ENCODE data around the gene CLSTN3.

The CLSTN3 gene

DNA sequence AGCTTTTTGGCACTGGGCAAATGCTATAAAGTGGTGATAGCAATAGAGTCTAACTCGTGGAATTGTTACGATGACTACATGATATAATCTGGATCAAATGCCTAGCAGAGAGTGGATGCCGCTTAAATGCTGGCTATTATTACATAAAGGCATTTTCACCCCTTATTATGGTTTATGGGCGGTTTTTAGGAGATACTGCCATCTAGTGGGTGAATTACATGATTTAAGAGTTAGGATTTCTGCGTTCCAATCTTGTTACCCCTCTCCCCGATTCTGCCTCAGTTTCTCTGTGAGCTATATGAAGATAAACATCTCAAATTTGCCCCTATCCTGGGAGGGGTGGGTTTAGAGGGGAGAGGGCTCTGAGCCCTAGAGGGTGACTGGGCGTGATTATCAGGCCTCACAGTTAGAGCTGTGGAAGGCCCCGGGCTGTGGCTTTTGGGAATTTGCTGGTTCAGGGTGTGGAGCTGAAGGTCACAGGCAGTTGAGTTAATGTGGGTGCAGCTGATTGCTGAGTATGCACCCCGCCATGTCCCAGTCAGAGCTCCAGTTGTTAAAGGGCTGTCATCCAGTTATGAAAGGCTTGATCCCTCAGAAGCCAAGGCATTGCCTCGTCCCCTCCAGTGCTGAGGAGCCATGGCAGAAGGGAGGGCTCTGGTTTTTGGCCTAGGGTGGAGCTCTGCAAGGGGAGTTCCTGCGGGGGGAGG lies 14.4 kb downstream of the CLSTN3 start:
- POLR2A ChIA-PET: no interaction called here
- CTCF ChIA-PET: interaction anchor here (0.7 to 8.2 kb wide), 42 partner anchors 9 to 495 kb away, joined by 3 to 151 read pairs (median 5); partner anchors contain the start of genes C1RL, C1S, CLSTN3 and LPCAT3
- TF ChIP-seq, protein P1, sequence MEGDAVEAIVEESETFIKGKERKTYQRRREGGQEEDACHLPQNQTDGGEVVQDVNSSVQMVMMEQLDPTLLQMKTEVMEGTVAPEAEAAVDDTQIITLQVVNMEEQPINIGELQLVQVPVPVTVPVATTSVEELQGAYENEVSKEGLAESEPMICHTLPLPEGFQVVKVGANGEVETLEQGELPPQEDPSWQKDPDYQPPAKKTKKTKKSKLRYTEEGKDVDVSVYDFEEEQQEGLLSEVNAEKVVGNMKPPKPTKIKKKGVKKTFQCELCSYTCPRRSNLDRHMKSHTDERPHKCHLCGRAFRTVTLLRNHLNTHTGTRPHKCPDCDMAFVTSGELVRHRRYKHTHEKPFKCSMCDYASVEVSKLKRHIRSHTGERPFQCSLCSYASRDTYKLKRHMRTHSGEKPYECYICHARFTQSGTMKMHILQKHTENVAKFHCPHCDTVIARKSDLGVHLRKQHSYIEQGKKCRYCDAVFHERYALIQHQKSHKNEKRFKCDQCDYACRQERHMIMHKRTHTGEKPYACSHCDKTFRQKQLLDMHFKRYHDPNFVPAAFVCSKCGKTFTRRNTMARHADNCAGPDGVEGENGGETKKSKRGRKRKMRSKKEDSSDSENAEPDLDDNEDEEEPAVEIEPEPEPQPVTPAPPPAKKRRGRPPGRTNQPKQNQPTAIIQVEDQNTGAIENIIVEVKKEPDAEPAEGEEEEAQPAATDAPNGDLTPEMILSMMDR (IDR thresholded peaks at IDR 0.05; ENCODE audit: insufficient read depth, low read length, missing control alignments): peak; percentile 20
- H3K4me3 ChIP-seq (ENCODE audit: low read depth, low read length): no peak overlapping the region
- no peak for DNase-seq (ENCODE audit: low read depth, low spot score)

DNA sequence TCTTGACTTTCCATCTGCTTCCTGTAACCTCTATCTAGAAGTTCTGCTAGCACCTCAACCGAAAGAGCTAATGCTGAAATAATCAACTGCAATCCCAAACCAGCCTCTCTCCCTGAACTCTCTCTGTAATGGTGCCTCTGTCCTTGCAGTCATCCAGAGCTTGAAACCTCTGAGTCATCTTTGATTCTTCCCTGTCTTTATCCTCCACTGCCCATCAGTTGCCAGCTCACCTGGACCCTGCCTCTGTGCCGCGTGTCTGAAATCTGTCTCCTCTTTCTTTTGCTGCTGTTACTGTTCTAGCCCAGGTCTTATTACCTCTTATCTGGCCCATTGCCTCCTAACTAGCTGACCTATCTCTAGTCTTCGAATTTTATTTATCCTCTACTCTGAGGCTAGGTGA lies 15.5 kb downstream of the CLSTN3 start:
- TF ChIP-seq, protein P1 (IDR thresholded peaks at IDR 0.05; ENCODE audit: insufficient read depth, low read length, missing control alignments): no peak
- DNase-seq (ENCODE audit: low read depth, low spot score): no peak
- ChIA-PET POLR2A (no interaction called here), CTCF (interaction anchor here (0.9 to 8.2 kb wide), 21 partner anchors 10 to 494 kb away, joined by 3 to 151 read pairs (median 10); partner anchors contain the start of genes C1RL, CLSTN3, PEX5 and RBP5)
- no peak overlapping the region for H3K4me3 ChIP-seq (ENCODE audit: low read depth, low read length)

DNA sequence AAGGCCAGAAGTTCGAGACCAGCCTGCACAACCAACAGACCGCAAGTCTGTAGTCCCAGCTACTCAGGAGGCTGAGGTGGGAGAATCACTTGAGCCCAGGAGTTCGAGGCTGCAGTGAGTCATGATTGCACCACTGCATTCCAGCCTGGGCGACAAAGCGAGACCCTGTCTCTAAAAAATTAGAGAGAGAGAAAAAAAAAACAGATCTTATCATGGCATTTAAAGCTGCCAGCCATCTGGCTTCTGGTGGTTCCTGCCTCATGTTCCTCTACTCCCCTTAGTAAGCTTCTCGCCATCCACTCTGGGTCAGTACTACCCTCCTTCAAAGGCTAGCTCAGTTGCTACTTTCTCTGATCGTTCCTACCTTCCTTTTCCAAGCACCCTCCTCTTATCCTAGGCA lies 16.1 kb downstream of the CLSTN3 start:
- ChIA-PET POLR2A (no interaction called here), CTCF (interaction anchor here (0.9 to 8.2 kb wide), 15 partner anchors 10 to 491 kb away, joined by 3 to 151 read pairs (median 15); partner anchors contain the start of genes C1RL, CLSTN3, PEX5 and RBP5)
- DNase-seq (ENCODE audit: low read depth, low spot score): no peak
- H3K4me3 ChIP-seq (ENCODE audit: low read depth, low read length): no peak overlapping the region
- TF ChIP-seq, protein P1 (IDR thresholded peaks at IDR 0.05; ENCODE audit: insufficient read depth, low read length, missing control alignments): no peak

DNA sequence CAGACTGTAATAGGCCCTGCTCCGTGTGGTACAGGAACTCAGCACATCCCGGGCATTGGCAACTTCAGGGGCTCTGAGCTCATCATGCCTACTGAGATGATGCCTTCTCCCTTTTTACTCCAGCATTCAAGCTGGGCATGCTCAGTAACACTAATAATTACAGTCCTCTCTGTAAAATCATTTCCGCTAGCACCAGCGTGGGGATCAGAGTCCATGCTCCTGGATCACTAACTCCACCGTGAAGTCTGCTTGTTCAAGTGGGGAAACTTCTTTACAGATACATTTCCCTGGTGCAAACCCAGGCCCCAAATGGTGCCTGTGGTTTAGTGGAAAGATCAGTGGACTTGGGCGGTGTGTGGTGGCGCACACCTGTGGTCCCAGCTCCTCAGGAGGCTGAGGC lies 16.7 kb downstream of the CLSTN3 start:
- no peak for DNase-seq (ENCODE audit: low read depth, low spot score)
- TF ChIP-seq, protein P1 (IDR thresholded peaks at IDR 0.05; ENCODE audit: insufficient read depth, low read length, missing control alignments): no peak
- CTCF ChIA-PET: interaction anchor here (0.7 to 8.2 kb wide), 7 partner anchors 9 to 488 kb away, joined by 3 to 151 read pairs (median 7); partner anchors contain the start of gene PEX5
- POLR2A ChIA-PET: no interaction called here
- H3K4me3 ChIP-seq (ENCODE audit: low read depth, low read length): no peak overlapping the region

DNA sequence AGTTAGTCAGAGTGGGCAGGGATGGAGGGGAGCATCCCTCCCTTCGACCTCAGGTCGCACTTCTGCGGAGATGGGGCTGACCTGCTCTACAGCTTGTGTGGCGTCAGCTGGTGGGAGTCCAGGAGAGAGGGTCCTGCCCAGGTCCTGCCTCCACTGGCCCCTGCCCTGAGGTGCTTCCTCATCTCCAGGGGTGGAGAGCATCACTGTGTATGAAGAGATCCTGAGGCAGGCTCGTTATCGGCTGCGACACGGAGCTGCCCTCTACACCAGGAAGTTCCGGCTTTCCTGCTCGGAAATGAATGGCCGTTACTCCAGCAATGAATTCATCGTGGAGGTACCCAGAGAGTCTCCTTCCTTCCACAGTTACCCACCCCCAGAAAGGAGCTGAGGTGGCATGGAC lies 20.2 kb downstream of the CLSTN3 start:
- CTCF ChIA-PET: interaction anchor here (0.9 to 1.7 kb wide), 3 partner anchors 9 to 39 kb away, joined by 3 to 13 read pairs (median 5); partner anchors contain the start of gene PEX5
- TF ChIP-seq, protein P1 (IDR thresholded peaks at IDR 0.05; ENCODE audit: insufficient read depth, low read length, missing control alignments): no peak
- POLR2A ChIA-PET: no interaction called here
- no peak overlapping the region for H3K4me3 ChIP-seq (ENCODE audit: low read depth, low read length)
- no peak for DNase-seq (ENCODE audit: low read depth, low spot score)

DNA sequence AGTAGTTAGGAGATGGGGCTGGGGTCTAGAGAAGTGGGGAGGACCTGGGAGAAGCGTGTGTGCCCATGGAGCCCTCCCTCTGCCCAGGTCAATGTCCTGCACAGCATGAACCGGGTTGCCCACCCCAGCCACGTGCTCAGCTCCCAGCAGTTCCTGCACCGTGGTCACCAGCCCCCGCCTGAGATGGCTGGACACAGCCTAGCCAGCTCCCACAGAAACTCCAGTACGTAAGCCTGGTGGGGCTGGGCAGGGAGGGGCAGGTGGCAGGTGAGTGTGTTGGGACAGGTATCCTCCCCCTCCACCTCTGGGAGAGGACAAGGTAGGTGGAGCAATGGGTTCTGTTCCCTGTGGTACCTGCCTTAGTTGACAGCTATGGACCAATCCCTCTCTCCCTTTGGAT lies 20.7 kb downstream of the CLSTN3 start:
- CTCF ChIA-PET: interaction anchor here (1.6 to 1.7 kb wide), 2 partner anchors 10 to 38 kb away, joined by 5 to 13 read pairs; partner anchors contain the start of gene PEX5
- TF ChIP-seq, protein P1 (IDR thresholded peaks at IDR 0.05; ENCODE audit: insufficient read depth, low read length, missing control alignments): no peak

More for the DNA sequence above, 20.7 kb downstream of the CLSTN3 start:
- H3K4me3 ChIP-seq (ENCODE audit: low read depth, low read length): no peak overlapping the region
- no peak for DNase-seq (ENCODE audit: low read depth, low spot score)
- POLR2A ChIA-PET: no interaction called here
